ENCODE results near the gene ITGA1.

- TF ChIP-seq CTCF (IDR thresholded peaks at IDR 0.05) (no peak), EP300 (IDR thresholded peaks at IDR 0.05) (no peak)
Measured at GRCh38 chr5:52776116-52776515, 11.6 kb upstream of the ITGA1 start.
